Inferior parietal cortex (tissue), 1 donor: Measurements from ENCODE around the gene PARVB.

Experiments
- DNase-seq: peaks from one replicate; pipeline ENCODE4 v3.0.0-alpha.2; 2016; ENCODE audit errors: extremely low spot score

PARVB gene

DNA sequence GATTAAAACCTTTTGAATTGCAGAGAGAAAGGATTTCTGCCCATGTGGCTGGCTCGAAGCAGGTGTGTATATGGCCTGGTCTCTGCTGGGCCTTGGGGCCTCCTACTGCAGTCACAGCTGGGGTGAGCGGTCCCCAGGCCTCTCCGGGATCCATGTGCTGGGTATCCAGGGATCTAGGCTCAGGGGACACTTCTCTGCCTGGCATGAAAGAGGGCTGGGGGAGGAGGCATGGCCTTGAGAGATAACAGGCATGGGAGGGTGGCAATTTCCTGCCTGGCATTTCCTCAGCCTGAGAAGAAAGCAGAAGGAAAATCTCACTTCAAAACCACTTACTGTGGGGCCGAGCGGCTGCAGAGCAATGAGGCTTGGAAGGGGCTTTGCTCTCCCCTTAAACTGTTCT lies 136.3 kb downstream of the PARVB start:
- no peak for DNase-seq

DNA sequence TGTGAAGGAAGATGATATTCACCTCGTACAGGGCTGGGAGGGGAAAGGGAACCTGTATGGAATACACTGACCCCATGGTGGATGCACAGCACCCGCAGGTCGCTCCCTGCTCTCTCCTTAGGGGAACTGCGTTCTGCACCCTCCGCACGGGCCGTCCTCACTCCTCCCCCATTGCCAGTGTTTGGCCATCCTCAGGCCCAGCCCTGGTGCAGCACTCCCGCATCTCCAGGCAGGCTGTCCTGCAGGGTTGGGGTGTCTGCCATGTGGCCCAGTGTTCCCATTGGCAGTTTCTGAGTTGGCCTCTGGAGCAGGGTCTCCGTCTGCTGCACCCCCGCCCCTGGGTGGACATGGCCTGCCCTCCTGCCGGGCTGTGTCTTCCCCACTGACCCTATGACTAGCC lies 137.6 kb downstream of the PARVB start:
- DNase-seq = no peak

DNA sequence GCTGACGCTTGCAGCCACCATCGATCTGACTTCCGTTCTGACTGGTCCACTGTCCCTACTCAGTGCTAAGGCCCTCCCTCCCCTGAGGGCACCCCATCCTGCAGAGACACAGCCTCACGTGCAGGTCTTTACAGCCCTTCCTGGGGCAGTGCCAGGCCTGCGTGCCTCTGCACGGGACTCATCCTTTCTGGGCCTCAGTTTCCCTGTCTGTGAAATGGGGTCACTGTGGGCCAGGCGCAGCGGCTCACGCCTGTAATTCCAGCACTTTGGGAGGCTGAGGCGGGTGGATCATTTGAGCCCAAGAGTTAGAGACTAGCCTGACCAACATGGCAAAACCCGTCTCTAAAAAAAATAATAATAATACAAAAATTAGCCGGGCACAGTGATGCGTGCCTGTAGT lies 138.9 kb downstream of the PARVB start:
- no peak for DNase-seq

DNA sequence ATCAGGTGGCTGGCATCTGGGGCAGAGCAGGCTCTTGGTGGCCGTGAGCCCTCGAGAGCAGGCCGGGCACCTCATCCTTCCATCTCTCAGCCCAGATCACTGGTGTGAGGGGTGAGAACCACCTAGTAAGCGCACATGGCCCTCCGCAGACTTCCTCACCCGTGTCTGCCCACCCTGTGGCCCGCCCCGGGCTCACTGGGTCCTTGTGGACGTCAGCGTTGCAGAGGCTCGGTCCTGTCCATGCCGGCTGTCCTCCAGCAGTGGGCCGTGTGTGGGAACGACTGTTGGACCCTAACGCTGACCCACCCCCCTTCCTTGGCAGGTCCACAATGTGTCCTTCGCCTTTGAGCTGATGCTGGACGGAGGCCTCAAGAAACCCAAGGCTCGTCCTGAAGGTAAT lies 139.4 kb downstream of the PARVB start:
- no peak for DNase-seq

DNA sequence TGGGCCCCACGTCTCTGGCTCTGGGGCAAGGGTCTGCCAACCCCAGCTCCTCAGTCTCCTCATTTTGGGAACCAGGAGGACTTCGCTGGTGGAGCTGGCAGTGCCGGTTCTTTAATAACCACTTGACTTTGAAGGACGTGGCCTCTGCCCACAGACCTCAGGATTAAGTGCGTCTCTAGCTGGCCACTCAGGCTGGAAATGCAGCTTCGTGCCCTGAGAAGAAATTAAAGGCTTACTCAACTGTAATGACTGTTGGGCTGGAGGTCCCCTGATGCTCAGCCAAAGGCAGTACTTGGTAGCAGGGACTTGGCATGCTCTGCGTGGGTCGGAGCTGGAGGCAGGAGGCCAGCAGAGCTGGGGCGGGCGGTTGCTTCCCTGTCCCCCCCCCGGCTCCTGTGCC lies 139.9 kb downstream of the PARVB start:
- DNase-seq = no peak

DNA sequence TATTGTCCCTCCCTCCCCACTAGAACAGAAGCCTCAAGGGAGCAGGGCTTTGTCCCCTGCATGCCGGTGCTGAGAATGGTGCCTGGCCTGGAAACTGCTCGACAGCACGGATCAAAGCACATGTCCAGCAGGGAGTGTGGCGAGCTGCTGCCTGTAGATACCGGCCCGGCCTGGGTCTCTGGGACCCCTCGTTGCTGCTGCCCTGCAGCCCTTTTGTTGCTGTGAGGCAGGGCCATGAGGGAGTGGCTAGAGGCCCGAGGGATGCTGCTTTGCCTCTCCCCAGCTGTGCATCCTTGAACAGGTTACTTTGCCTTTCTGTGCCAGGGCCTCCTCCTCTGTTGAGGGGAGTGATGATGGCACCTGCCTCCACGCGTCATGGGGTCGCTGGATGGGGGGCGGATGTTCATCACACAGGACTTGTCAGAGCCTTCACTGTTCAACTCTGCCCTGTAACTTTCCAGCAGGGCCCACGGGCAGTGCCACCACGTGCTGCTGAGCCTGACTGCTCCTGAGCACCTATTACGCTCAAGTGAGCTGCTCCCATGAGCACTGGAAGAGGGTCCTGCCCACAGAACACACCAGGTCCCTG lies 141.3 kb downstream of the PARVB start:
- no peak for DNase-seq

DNA sequence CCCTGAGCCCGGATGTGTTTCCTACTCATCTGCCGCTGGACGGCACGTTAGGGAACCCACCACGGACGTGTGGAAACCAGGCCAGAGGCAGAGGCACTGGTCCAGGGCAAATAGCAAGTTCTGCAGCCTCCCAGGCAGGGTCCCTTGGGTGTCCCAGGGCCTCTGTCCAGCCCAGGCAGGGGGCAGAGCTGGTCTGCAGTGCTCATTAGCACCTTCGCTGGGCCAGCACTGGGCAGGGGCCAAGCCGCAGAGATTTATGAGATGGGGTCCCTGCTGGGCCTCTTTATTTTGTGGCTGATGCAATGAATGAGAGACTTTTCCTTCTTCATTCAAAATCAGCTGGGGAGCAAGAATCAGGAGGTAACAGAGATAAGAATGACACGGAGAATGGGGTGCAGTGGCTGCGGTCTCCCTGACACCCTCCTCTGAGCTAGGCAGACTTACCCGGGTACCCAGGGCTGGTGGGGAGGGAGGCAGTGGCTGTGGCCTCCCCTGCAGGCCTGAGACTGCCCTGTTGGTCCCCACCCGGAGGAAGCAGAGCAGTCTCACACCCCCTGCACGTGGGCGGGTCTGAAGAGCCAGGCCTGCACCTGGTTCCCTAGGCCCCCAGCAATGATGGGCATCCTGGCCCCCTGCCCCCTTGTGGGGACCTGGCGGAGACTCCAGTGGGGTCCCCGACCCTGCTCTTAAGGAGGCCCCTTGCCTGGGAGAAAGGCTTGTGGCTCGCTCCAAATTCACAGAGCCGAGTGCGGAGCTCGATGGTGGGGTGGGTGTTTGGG lies 142.6 kb downstream of the PARVB start:
- DNase-seq = no peak

DNA sequence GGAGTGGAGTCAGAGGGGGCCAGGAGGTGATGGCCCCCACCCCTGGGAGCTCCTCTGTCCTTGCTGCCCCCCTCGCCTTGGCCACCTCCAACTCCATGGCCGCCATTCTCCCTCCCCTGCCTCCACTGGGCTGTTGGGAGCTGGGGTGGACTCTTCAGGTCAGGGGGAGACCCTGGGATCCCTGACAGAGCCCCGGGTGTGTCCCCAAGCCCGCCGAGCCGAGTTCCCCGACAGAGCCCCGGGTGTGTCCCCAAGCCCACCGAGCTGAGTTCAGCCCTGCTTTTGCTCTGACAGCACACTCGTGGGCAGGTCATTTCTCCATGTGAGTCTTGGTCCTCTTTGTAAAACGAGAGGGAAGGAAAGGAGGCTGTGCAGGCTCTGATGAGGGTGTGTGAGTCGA lies 143.4 kb downstream of the PARVB start:
- DNase-seq = no peak

DNA sequence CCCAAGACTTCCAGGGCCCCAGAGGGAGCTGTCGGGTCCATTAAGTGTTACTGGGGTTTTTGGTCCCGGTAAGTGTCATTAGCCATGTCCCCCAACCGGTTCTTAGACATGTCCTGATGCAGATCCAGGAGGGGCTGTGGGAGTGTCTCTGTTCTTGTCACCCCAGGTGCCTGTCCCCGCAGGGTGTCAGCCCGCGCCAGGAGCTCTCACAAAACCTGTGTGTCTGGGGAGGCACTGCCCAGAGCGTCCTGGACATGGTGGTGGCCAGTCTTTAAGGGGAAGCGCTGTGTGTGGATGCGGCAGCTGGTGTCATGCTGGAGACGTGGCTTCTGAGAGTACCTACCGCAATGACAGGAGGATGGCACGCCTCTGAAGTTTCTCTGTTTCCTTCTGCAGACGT lies 144.1 kb downstream of the PARVB start:
- DNase-seq = no peak

DNA sequence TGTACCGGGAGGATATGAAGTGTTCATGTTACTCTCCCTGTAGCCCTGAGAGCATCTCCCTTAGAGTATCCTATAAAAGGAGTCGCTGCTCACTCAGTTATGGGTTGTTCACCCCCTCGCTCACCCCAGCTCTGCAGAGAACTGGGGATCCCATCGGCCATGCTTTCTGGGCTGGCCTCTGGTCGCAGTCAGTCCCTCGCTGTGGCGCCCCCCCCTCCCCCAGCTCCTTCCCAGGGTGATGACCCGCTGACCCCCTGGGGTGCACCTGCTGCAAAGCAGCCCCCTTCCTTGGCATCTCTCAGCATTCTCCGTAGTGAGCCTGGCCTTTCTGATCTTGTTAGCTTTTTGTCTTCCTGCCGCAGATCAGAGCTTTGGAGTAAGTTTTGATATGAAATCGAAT lies 146.4 kb downstream of the PARVB start:
- no peak for DNase-seq

DNA sequence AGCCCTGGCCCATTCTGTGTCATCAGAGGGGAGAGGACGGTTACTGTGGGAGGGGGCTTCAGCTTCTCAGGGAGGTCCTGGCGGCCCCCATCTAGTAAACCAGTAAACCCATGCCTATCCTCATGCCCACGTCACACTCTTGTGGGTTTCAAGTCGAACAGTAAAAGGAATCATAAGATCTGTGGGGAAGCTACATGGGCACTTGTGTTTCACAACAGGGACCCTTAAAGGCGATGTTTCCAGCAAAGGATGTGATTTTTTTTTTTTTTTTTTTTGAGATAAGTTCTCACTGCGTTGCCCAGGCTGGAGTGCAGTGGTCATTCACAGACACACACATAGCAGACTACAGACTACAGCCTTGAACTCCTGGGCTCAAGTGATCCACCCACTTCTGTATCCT lies 147.5 kb downstream of the PARVB start:
- no peak for DNase-seq

DNA sequence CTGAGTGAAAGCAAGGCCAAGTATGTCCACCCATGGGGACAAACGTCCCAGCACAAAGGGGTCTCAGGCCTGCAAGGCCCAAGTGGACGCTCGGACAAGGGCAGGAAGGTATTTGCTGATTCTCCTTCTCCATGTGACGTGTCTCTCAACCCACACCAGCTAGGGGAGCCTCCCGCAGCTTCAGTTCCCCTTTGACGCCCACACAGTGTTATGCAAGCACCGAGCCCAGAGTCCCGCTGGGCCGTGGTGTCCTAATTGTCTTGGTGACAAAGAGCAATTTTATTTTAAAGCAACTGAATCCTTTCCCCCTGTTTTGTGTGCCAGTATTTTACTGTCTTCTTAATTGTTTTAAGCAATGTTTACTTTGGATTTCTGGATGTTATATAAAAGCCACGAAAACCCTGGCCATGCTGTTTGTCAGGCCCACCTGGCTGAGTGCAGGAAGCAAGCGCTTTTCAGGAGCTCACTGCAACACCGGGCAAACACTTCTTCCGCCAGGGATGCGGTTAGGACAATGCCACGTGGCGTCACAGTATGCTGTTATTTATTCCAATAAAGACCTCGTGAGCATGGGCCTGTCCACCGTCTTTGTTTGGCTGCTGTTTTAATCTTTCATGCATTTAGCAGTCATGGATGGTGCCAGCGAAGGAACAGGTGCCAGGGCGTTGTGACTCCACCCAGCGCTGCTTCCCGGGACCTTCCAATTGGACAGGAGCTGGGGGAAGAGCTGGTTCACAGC lies 148.4 kb downstream of the PARVB start:
- peak; percentile 60 for DNase-seq

DNA sequence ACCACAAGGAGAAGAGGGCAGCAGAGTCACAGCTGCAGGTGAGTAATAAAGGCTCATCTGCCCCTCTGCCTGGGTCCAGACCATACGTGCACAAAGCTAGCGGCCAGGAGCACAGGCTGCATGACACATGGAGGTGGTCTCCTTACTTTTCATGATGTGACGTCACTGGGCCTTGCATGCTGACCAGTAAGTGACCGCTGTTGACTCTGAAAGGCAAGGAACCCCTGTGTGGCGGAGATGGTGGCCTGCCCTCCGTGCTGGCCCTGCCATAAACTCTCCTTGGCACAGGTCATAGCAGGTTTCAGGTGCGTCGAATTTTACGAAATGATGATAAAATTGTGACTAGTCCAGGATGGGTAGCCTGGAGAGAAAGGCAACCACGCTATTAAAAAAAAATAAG lies 149.1 kb downstream of the PARVB start:
- DNase-seq = no peak

DNA sequence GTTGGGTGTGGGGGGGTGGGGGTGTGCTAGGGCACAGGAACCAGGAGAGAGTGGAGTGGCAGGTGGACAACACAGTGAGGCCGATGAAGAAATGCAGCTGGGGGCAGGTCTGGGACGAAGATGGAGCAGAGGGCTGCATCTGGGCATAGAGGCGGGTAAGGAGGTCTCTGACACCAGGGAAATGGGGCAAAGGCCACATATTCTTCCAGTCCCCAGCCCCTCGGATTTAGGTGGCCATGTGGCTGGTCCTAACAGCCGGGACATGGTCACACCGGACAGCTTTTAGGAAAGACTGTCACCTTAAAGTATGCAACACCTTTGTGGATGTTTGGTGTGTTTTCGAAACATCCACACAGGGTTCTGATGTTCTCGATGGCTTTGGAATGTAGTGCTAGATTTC lies 151.6 kb downstream of the PARVB start:
- no peak for DNase-seq

DNA sequence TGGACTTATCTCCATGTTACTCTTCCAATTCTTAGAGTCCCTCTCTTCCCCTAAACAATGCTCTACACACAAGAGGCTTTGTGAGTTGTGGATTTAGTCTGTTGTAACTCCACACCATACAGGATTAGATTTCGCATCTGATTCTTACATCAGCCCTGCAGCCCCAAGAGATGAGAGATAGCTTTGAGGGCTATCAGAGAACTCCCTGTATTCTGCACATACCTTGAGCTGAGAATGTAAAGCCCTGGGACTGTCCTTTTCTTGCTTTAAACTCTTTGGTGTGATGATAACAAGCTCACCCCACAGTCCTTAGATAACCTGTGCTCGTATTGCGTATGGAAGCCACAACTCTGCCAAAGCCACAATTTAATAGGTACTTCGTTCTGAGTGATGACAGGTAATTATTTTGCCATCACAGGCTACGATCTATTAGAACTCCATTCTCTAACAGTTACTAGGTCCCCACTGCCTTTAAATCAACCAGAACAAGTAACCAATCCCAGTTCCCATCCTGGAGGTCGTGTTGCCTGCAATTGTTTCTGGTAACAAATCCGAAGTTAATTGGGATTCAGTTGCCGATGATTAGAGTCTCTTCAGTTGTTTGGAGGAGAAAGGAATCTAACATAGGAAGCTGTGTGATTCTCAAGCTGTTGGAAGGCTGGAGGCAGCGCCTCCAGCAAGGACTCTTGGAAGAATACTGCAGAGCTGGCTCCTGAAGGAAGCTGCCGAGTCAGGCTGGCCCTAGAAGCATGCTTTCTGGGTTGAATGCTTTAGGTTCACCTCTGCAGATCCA lies 155.3 kb downstream of the PARVB start:
- no peak for DNase-seq

DNA sequence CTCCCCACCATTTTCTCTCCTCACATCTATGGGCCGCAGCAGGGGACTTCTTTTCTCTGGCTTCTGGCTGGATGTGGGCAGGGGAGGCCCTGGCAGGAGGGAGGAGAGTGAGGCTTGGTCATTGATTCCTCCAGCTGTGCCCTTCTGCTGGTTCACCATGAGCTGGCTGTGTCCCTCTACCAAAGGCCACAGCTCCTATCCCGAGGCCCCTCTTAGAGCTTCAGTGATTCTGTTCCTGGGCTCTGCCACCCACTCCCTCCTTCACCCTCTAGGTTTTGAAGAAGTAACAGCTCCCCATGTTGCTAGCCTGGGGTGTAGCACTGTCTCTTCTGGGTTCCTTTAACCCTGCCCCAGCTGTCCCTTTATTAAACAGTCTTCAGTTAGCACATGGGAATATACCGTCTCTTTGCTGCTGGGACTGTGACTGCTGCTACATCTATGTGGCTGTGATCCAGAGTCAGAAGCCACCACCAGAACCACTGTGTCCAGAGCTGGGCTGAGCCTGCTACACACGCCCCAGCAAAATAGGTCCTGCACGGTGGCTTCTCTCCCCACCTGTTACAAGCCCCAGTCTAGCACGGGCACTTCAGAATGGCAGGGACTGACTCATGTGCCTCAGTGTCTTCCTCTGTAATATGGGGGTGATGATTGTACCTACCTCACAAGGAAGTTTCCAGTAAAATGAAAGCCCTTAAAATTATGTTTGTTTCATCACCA lies 156.0 kb downstream of the PARVB start:
- no peak for DNase-seq

DNA sequence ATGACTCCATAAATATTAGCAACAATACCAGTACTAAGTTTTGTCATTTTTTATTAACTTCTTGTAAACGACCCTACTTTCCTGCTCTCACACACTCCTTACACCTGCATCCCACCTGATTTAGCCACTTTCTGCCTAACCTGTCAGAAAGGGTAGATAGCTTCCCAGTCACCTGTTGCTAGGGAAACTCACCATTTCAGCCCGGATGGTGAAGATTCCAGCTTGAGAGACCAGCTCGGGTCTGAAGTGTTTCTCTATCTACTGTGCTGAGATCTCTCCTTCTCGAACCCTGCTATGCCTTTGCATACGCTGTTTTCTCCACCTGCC lies 156.6 kb downstream of the PARVB start, which contains the start of gene PARVG:
PARVG (plus strand) TSS at position 220 of the 327 bp plus-strand sequence. CDS start 2,405 bp downstream, outside the sequence.
- DNase-seq = no peak

DNA sequence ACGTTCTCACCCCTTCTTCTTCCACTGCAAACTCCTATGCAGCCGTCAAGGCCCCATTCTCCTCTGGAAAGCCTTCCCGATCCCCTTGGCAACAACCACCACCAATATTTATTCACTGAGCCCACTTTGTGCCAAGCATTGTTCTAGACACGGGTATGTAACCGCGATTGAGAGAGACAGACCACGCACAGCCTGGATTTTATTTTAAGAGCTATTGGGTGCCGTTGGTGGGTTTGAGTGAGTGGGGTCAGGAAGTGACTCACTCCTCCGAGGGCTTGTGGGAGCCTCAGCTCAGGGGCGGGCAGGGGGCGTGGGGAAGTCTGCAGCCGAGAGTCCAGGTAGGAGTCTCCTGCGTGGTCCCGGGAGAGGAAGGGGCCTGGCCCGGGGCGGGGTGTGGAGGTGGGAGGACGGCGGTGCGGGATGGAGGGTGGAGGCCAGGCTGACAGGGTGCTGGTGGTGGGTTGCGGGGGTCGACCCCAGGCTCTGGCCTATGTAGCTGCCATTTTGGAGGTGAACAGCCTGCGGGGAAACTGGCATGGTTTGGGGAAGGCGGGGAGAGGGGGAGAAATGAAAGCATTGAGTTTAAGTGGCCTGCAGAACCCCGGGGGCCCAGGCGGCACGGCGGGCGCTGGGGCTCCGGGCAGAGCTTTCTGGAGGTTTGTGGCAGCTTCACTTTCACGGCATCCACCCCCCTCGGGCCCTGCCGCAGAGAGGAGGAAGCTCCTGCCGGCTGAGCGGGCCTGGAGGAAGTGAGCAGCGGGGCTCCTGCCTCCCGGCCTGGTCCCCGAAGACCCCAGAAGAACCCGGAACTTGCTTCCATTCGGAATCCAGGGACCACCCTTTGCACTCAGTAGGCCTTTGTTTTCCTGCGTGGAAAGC lies 157.2 kb downstream of the PARVB start:
- DNase-seq = no peak

DNA sequence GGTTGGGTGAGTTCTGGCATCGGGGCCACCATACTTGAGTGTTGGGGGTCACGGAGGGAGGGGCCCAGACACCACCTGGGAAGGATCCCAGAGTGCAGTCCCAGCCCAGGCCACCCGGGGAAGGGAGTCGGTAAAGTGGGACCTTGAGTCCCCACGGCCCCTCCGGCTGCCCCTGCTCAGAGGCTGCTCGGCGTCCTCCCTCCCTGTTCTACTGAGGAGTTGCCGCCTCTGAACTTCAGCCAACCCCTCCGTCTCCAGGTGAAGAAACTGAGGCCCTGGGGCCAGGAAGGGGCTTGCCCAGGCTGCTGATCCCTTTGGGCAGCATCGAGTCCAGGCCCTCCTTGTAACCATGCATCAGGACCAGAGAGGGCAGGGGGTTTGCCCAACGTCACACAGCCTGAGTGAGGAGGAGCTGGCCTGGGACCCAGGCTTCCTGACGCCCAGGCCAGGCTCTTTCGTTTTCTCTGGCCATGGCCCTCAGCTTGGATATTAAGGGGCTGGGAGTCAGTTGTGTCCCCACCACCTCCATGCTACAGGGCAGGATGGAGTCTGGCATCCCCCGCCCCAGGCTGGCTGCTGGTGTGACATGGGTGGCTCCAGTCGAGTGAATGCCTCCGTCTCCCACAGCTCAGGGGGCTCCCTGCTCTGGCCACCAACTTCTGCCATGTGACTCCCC lies 157.9 kb downstream of the PARVB start:
- no peak for DNase-seq
